HUES48 (cell line): Measurements from ENCODE around the gene RBM39.
"Not testable (repeated sequence)": the region's sequence is repeated elsewhere in the genome, so short reads cannot be mapped to it uniquely, and the experiment has no call there.

Experiments
- H3K27ac ChIP-seq: one replicate; pipeline ENCODE4 v1.7.0; 2013; ENCODE audit warnings: low read depth, low read length, inconsistent platforms
- H3K27me3 ChIP-seq: 2 replicates; pipeline ENCODE4 v1.6.1; 2013; ENCODE audit warnings: mild to moderate bottlenecking, low read length; ENCODE audit not compliant: control insufficient read depth, insufficient read depth
- H3K36me3 ChIP-seq: 2 replicates; pipeline ENCODE4 v1.6.1; 2013; ENCODE audit warnings: low read length; ENCODE audit not compliant: control insufficient read depth, insufficient read depth
- H3K4me1 ChIP-seq: 2 replicates; pipeline ENCODE4 v1.6.1; 2013; ENCODE audit warnings: mild to moderate bottlenecking, low read length; ENCODE audit not compliant: control insufficient read depth, insufficient read depth
- H3K4me3 ChIP-seq: 2 replicates; pipeline ENCODE4 v1.5.1; 2013; ENCODE audit warnings: mild to moderate bottlenecking, low read depth, low read length
- H3K9ac ChIP-seq: 2 replicates; pipeline ENCODE4 v1.6.1; 2013; ENCODE audit warnings: mild to moderate bottlenecking, low read depth, low read length, moderate library complexity
- H3K9me3 ChIP-seq: 2 replicates; pipeline ENCODE4 v1.6.1; 2013; ENCODE audit warnings: low read length; ENCODE audit not compliant: control insufficient read depth, insufficient read depth

The RBM39 gene

GRCh38 chr20:35741892-35742740 is at the start of gene RBM39:
RBM39 (minus strand) TSS chr20:35742260; CDS start chr20:35740874, 1,386 bp downstream.
- Histone ChIP-seq H3K36me3 (peaks cover 36% of the 10 kb centered on the region), H3K27me3 (no peaks in the 10 kb centered on the region), H3K9ac (peak within 1 kb of the TSS; percentile 100), H3K27ac (peak within 1 kb of the TSS; percentile 98), H3K4me1 (peaks cover 24% of the 10 kb centered on the region), H3K9me3 (no peaks in the 10 kb centered on the region), H3K4me3 (peak within 1 kb of the TSS; percentile 94)

- Histone ChIP-seq H3K36me3 (peaks cover 3% of the 10 kb centered on the region; the same call in 1 of the 2 replicates), H3K27ac (peak overlapping the region; percentile 7), H3K4me1 (no peaks in the 10 kb centered on the region; the same call in 1 of the 2 replicates), H3K4me3 (no peak overlapping the region), H3K9ac (no peak overlapping the region), H3K27me3 (no peaks in the 10 kb centered on the region), H3K9me3 (no peaks in the 10 kb centered on the region)
Measured at GRCh38 chr20:35791821-35792220, 49.8 kb upstream of the RBM39 start.

GRCh38 chr20:35791097-35791496 is 49.0 kb upstream of the RBM39 start:
- Histone ChIP-seq H3K4me1 (no peaks in the 10 kb centered on the region; the same call in 1 of the 2 replicates), H3K27me3 (no peaks in the 10 kb centered on the region), H3K9ac (no peak overlapping the region), H3K27ac (no peak overlapping the region), H3K36me3 (peaks cover 3% of the 10 kb centered on the region; the same call in 1 of the 2 replicates), H3K4me3 (no peak overlapping the region), H3K9me3 (no peaks in the 10 kb centered on the region)

GRCh38 chr20:35788796-35789195 is 46.7 kb upstream of the RBM39 start:
- Histone ChIP-seq H3K27me3 (no peaks in the 10 kb centered on the region), H3K4me1 (no peaks in the 10 kb centered on the region; the same call in 1 of the 2 replicates), H3K4me3 (no peak overlapping the region), H3K9me3 (no peaks in the 10 kb centered on the region), H3K9ac (no peak overlapping the region), H3K27ac (no peak overlapping the region), H3K36me3 (peaks cover 3% of the 10 kb centered on the region; the same call in 1 of the 2 replicates)

GRCh38 chr20:35785541-35785940 is 43.5 kb upstream of the RBM39 start:
- H3K27ac ChIP-seq, H3K9me3 ChIP-seq, H3K4me1 ChIP-seq, H3K4me3 ChIP-seq, H3K9ac ChIP-seq, H3K27me3 ChIP-seq: not testable (repeated sequence)
- peaks cover 13% of the 10 kb centered on the region for H3K36me3 ChIP-seq

GRCh38 chr20:35783811-35784210 is 41.8 kb upstream of the RBM39 start:
- H3K27me3 ChIP-seq, H3K9me3 ChIP-seq, H3K27ac ChIP-seq, H3K9ac ChIP-seq, H3K4me3 ChIP-seq, H3K4me1 ChIP-seq: not testable (repeated sequence)
- peaks cover 13% of the 10 kb centered on the region for H3K36me3 ChIP-seq

GRCh38 chr20:35776513-35777101 is 34.5 kb upstream of the RBM39 start:
- Histone ChIP-seq H3K36me3 (peaks cover 9% of the 10 kb centered on the region), H3K4me1 (peaks cover 9% of the 10 kb centered on the region), H3K4me3 (no peak overlapping the region), H3K27ac (no peak overlapping the region), H3K27me3 (peaks cover under 1% of the 10 kb centered on the region; the same call in 1 of the 2 replicates), H3K9ac (no peak overlapping the region), H3K9me3 (no peaks in the 10 kb centered on the region)

- H3K27me3 ChIP-seq, result peaks cover 9% of the 10 kb centered on the region
- no peak overlapping the region for H3K4me3 ChIP-seq
- H3K9ac ChIP-seq, result no peak overlapping the region
- H3K4me1 ChIP-seq, result peaks cover 15% of the 10 kb centered on the region
- no peaks in the 10 kb centered on the region for H3K9me3 ChIP-seq
- H3K27ac ChIP-seq, result no peak overlapping the region
- peaks cover 9% of the 10 kb centered on the region for H3K36me3 ChIP-seq
Measured at GRCh38 chr20:35774391-35774790, 32.3 kb upstream of the RBM39 start.

GRCh38 chr20:35773154-35773751 is 31.2 kb upstream of the RBM39 start:
- Histone ChIP-seq H3K9me3 (no peaks in the 10 kb centered on the region), H3K36me3 (peaks cover 9% of the 10 kb centered on the region), H3K27me3 (peaks cover 9% of the 10 kb centered on the region), H3K9ac (peak overlapping the region; percentile 30; the same call in 1 of the 2 replicates), H3K4me3 (peak overlapping the region; percentile 93), H3K27ac (peak overlapping the region; percentile 8), H3K4me1 (peaks cover 25% of the 10 kb centered on the region)

- H3K9ac ChIP-seq, result peak overlapping the region; percentile 74
- H3K4me1 ChIP-seq, result peaks cover 29% of the 10 kb centered on the region
- peak overlapping the region; percentile 71 for H3K27ac ChIP-seq
- H3K36me3 ChIP-seq, result peaks cover 9% of the 10 kb centered on the region
- H3K4me3 ChIP-seq, result peak overlapping the region; percentile 93
- H3K9me3 ChIP-seq, result no peaks in the 10 kb centered on the region
- peaks cover 9% of the 10 kb centered on the region for H3K27me3 ChIP-seq
Measured at GRCh38 chr20:35772563-35773058, 30.6 kb upstream of the RBM39 start.
